Keratinocyte (primary cell): ENCODE results near the gene ITPR2.

Experiments
- EZH2 ChIP-seq: IDR thresholded peaks from one replicate; pipeline ENCODE4 v1.6.1; 2012; ENCODE audit warnings: inconsistent platforms, mild to moderate bottlenecking, low read length, moderate library complexity
- TF ChIP-seq, protein P1 (sequence below), 3 experiments: IDR thresholded peaks in 1 of 3; conservative IDR thresholded peaks in 1 of 3; optimal IDR thresholded peaks in 1 of 3; 2 replicates in 2 of 3; 3 replicates in 1 of 3; pipeline versions ENCODE3 to v1.5.1; 2011; ENCODE audit warnings: low read length in 3 of 3, mild to moderate bottlenecking in 3 of 3, moderate library complexity in 2 of 3, control low read depth in 1 of 3, inconsistent platforms in 1 of 3; ENCODE audit not compliant: insufficient read depth in 2 of 3; ENCODE audit errors: extremely low read depth in 1 of 3

DNA sequence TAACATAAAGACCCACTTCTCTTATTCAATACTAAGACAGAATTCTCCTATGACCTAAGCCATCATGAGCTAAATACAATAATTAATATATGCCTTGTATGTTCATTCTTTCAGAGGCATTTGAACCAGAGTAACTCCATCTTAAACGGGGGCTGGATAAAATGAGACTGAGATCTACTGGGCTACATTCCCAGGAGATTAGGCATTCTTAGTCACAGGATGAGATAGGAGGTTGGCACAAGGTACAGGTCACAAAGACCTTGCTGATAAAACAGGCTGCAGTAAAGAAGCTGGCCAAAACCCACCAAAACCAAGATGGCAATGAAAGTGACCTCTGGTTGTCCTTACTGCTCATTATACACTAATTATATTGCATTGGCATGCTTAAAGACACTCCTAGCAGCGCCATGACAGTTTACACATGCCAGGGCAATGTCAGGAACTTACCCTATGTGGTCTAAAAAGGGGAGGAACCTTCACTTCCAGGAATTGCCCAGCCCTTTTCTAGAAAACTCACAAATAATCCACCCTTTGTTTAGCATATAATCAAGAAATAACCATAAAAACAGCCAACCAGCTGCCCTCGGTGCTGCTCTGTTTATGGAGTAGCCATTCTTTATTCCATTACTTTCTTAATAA, 376.9 kb downstream of the ITPR2 start:
- TF ChIP-seq, protein P1, sequence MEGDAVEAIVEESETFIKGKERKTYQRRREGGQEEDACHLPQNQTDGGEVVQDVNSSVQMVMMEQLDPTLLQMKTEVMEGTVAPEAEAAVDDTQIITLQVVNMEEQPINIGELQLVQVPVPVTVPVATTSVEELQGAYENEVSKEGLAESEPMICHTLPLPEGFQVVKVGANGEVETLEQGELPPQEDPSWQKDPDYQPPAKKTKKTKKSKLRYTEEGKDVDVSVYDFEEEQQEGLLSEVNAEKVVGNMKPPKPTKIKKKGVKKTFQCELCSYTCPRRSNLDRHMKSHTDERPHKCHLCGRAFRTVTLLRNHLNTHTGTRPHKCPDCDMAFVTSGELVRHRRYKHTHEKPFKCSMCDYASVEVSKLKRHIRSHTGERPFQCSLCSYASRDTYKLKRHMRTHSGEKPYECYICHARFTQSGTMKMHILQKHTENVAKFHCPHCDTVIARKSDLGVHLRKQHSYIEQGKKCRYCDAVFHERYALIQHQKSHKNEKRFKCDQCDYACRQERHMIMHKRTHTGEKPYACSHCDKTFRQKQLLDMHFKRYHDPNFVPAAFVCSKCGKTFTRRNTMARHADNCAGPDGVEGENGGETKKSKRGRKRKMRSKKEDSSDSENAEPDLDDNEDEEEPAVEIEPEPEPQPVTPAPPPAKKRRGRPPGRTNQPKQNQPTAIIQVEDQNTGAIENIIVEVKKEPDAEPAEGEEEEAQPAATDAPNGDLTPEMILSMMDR (optimal IDR thresholded peaks at IDR 0.05 in 1 of 3, IDR thresholded peaks at IDR 0.05 in 1 of 3, conservative IDR thresholded peaks at IDR 0.05 in 1 of 3; ENCODE audit: extremely low read depth in 1 of 3, insufficient read depth in 2 of 3, low read length in 3 of 3), result no peak
- TF ChIP-seq EZH2, result no peak
